IPS-NIHi7 (cell line): Measurements from ENCODE around the gene MESD.

Experiments used
- DNase-seq: peaks from one replicate; pipeline ENCODE4 v3.0.0; 2012; ENCODE audit warnings: mixed read lengths; ENCODE audit errors: extremely low spot score

Gene MESD

DNA sequence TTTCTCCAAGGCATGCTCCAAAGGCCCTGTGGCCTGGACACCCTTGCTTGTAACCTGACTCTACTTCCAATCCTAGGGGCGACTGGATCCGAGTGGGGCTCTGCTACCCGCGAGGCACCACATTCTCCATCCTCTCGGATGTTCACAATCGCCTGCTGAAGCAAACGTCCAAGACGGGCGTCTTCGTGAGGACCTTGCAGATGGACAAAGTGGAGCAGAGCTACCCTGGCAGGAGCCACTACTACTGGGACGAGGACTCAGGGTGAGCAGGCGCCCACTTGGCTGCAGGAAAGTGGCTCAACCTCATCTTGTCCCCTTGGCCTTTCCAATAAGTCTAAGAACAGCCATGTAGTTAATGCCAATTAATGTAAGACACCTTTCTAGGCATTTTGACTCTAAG, 51.9 kb downstream of the MESD start:
- no peak for DNase-seq

DNA sequence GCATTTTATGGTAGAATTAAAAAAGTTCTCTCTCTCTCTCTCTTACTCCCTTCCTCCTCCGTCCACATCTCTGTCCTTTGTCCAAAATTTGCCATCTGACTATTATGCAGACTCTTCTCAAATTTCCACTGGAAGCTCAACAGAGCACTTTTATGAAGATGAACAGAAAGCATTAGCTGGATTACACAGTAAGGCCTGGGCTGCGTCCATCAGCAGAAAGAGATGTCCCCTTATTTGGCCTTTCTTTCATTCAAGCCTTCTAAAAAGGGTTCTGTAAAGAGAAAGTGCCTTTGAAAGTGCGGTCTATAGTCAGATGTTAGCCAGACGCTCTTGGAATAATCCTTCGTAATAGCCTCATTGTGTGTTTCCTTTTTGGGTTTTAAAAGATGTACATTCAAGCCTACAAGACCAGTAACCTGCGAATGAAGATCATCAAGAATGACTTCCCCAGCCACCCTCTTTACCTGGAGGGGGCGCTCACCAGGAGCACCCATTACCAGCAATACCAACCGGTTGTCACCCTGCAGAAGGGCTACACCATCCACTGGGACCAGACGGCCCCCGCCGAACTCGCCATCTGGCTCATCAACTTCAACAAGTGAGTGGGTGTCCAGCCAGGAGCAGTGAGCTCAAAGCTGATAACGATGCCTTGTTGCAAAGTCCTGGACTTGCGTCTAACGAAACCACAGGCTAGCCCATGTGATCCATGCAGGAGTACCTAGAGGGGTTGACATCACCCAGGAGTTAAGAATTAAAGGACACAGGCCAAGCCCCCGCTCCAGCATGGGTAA, 53.1 kb downstream of the MESD start:
- DNase-seq = no peak

DNA sequence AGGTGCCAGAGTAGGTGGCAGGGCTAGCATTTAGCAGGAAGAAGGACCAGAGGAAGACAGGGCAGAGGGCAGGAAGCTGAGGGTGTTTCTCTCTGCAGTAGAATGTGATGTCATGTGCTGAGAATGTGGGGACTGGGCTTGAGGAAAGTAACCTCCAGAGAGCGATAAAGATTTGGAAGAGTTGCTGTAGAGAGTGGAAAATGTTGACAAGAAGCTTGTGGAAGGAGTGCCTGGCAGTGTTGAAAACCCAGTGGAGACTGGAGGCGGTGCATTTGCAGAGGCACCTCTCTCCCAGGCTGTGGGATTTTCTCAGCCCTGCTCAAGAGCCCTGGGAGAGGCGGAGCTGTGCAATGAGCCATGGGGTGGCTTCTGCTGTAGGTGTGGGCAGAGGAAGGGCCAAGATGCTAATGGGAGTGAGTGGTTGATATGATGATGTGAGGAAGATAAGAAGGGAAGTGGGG, 54.8 kb downstream of the MESD start:
- peak; percentile 54 for DNase-seq

DNA sequence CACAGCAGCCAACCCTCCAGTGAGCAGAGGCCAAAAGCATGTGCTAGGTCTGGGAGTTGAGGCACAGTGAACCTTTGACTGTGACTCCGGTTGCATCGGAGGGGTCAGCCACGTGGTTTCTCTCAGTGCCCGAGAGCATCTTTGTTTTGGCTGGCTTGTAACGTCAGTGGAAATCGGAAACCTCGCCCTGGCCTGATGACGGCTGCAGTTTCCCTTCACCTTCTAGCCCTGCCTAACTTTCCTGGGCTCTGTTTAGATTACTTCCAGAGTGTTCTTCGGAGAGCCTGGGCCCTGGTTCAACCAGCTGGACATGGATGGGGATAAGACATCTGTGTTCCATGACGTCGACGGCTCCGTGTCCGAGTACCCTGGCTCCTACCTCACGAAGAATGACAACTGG, 56.6 kb downstream of the MESD start:
- DNase-seq = no peak

GRCh38 chr15:80932513-80932815, 57.2 kb downstream of the MESD start:
- no peak for DNase-seq

GRCh38 chr15:80931721-80932512, 57.7 kb downstream of the MESD start:
- DNase-seq = no peak

DNA sequence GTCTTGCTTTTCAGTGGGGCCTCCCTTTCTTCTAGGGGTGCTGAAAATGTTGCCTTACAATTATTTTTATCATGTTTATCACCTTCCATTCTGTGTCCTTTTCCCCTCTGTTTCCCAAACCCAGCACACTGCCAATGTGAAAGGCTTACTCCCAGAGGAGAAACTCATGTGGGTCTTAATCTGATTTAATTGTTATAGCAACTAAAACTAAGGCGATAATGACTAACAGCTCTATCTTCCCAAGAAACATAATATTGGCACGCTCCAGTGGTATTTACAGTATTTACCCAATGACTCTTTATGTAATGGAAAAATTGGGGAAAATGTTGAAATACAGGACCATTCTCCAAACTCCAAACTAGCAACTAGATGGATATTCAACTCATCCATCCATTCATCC, 58.4 kb downstream of the MESD start:
- no peak for DNase-seq

DNA sequence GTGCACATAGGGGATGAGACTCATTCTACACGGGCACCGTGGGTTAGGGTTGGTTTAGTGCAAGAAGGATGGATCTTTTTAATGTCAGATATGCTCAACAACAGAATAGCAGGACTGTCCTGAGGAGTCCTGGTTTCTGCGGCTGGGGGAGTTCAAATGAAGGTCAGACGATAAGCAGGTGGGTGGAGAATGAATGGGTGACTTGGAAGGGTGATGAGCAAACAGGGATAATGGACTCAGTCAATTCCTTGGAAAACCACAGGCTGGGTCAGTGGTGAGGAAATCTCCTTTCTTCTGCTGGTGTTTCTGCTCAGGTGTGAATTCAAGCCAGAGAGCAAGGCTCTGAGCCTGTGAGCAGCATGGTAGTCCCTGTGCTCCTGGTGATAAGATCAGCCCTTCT, 59.9 kb downstream of the MESD start:
- DNase-seq = no peak

GRCh38 chr15:80929225-80929624, 60.4 kb downstream of the MESD start:
- DNase-seq = no peak

DNA sequence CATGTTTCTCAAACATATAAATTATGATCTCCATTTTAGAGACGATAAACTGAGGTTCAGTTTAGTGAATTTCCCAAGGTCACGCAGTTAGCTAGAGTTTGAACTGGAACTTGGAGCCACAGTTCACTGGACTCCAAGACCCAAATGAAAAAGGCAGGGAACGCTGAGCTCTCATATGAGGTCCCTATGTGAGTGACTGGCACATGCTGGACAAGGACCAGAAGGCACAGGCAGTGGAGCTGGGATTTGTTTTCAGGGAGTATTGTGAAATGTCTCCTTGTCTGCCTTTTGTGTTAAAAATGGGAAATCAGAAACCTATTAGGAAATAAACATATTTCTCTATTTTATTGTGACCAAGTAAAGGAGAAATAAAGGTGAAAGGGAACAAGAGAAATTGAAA, 63.5 kb downstream of the MESD start:
- no peak for DNase-seq

DNA sequence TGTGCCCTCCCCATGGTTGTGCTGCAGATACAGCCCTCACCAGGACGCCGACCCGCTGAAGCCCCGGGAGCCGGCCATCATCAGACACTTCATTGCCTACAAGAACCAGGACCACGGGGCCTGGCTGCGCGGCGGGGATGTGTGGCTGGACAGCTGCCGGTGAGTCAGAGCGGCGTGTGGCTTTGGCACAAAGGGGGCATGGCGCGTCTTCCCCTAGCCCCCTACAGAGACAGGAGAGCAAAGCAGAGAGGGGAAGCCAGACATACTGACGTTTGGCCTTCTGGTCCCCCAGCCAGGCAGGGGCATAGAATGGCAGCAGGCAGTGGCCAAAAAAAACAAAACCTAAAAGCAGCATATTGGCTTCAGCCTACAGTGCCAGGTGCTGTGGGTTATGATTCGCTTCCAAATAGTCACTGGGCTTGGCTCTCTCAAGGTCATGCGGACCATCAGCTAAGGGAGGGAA, 64.0 kb downstream of the MESD start:
- no peak for DNase-seq

GRCh38 chr15:80924278-80924677, 65.3 kb downstream of the MESD start:
- DNase-seq = no peak

DNA sequence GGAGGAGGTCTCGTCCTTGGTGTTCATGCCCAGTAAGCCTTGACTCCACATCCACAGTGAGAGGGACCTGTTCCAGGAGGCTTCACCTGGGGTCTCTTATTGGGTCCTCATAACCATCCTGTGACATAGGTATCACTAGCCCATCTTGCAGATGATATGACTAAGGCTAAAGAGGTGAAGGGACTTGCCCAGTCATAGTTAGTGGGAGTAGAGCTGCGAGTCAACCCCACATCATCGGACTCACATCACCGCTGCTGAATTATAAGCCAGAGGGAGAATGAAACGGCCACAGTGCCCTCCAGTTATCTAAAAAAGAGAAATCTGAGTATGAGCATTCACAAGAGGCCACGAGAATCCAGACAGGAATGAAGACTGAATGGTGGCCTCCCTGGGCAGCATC, 66.0 kb downstream of the MESD start:
- no peak for DNase-seq

DNA sequence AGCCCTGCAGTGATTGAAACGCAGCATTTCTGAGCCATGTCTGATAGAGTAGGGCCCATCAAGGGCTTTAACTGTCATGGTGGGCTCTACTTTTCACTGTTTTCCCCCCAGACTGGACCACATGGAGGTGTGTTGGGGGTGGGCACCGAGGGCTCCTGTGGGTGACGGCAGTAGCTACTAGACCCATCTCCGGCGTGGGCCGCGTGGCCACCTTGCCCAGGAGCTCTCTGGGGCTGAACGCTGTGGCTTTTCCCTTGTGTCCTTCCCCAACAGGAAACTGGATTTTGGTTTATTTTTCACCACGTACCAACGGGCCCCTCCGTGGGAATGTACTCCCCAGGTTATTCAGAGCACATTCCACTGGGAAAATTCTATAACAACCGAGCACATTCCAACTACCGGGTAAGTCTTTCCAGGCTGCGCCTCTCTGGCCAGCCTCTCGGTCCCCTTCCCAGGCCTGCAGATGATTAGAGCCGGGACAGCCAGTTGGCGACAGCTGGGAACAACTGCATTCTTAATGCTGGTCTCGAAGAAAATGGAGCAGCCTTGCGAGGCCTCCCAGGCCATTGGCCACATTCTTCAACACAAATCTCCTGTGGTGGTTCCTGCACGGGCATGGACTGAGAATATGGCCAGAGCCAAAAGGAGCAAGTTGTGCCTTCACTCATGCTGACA, 67.7 kb downstream of the MESD start:
- no peak for DNase-seq

GRCh38 chr15:80920271-80920699, 69.3 kb downstream of the MESD start:
- no peak for DNase-seq

GRCh38 chr15:80918196-80918783, 71.3 kb downstream of the MESD start:
- DNase-seq = no peak

GRCh38 chr15:80916056-80916455, 73.6 kb downstream of the MESD start:
- no peak for DNase-seq

- DNase-seq = peak; percentile 91
These were observed 74.1 kb downstream of the MESD start for GRCh38 chr15:80915472-80915871.

DNA sequence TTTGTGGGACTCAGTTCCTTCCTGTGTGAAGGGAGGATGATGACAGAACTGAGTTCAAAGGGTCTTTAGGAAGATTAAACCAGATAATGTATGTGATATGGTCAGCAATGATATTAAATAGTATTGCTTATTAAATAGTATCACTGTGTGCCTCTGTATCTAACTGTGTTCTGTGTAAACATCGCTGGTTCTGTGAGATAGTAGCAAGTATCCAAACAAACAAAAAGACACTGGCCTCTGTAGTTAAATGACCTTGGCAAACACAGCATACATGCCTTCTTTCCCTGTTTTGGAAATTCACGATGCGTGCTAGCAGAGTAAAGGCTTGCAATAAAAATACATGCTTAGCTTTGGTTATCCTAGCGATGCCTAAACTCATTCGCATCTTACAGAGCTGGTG, 76.1 kb downstream of the MESD start:
- DNase-seq = no peak

GRCh38 chr15:80912673-80913072, 76.9 kb downstream of the MESD start:
- no peak for DNase-seq

- no peak for DNase-seq
These were observed 77.8 kb downstream of the MESD start for GRCh38 chr15:80911821-80912220.

- DNase-seq = no peak
These were observed 83.4 kb downstream of the MESD start for GRCh38 chr15:80906159-80906766.
